CD14-positive monocyte (primary cell): ENCODE results near the gene PFDN4. TPM values are rescaled to one million over a fixed set of nuclear protein-coding genes. Genes with fewer than 3 reads are reported as not detected.

ENCODE experiments used
- DNase-seq, 3 donors: peaks; one replicate each; pipeline ENCODE4 v3.0.0-alpha.2; 2011 to 2022
- H2AFZ ChIP-seq: 2 replicates; pipeline ENCODE4 v1.6.0; 2012; ENCODE audit warnings: mild to moderate bottlenecking, low read depth, low read length, inconsistent platforms; ENCODE audit not compliant: insufficient read depth, poor library complexity, severe bottlenecking
- H3K27ac ChIP-seq, 2 donors: 1 replicate in 1 of 2; 2 replicates in 1 of 2; pipeline ENCODE4 v1.5.1; 2012 to 2013; ENCODE audit warnings: low read length in 2 of 2, control low read depth in 1 of 2, inconsistent platforms in 1 of 2, low read depth in 1 of 2, mild to moderate bottlenecking in 1 of 2
- H3K27me3 ChIP-seq, 2 donors: one replicate each; pipeline versions ENCODE4 v1.6.0 to v1.6.1; 2011 to 2013; ENCODE audit warnings: low read length in 2 of 2; ENCODE audit not compliant: control insufficient read depth in 2 of 2, insufficient read depth in 2 of 2
- H3K36me3 ChIP-seq, 2 donors: replicated peaks in 1 of 2; 1 replicate in 1 of 2; 2 replicates in 1 of 2; pipeline versions ENCODE4 v1.5.1 to v1.6.1; 2012 to 2013; ENCODE audit warnings: low read length in 2 of 2, control low read depth in 1 of 2, inconsistent platforms in 1 of 2, mild to moderate bottlenecking in 1 of 2; ENCODE audit not compliant: insufficient read depth in 2 of 2, control insufficient read depth in 1 of 2
- H3K4me1 ChIP-seq, 2 donors: 1 replicate in 1 of 2; 2 replicates in 1 of 2; pipeline versions ENCODE4 v1.5.1 to v1.6.1; 2012 to 2013; ENCODE audit warnings: low read length in 2 of 2, control low read depth in 1 of 2, inconsistent platforms in 1 of 2, mild to moderate bottlenecking in 1 of 2, moderate library complexity in 1 of 2; ENCODE audit not compliant: insufficient read depth in 2 of 2, control insufficient read depth in 1 of 2
- H3K4me2 ChIP-seq: replicated peaks from 2 replicates; pipeline ENCODE3; 2012; ENCODE audit warnings: low read length, moderate library complexity, mild to moderate bottlenecking; ENCODE audit not compliant: poor library complexity, severe bottlenecking; ENCODE audit errors: extremely low read depth
- H3K4me3 ChIP-seq, 3 experiments: fragments of 200-600 bp in 1 of 3; sonication (generic) in 1 of 3; replicated peaks in 1 of 3; 1 replicate in 2 of 3; 2 replicates in 1 of 3; pipeline ENCODE4 v1.5.1; 2011 to 2013; ENCODE audit warnings: low read length in 3 of 3, mild to moderate bottlenecking in 3 of 3, control low read depth in 2 of 3, low read depth in 2 of 3, inconsistent platforms in 1 of 3, moderate library complexity in 1 of 3
- H3K79me2 ChIP-seq: 2 replicates; pipeline ENCODE4 v1.6.0; 2012; ENCODE audit warnings: mild to moderate bottlenecking, control low read depth, inconsistent platforms, low read length, moderate library complexity; ENCODE audit not compliant: insufficient read depth
- H3K9ac ChIP-seq: 2 replicates; pipeline ENCODE4 v1.6.0; 2017; ENCODE audit warnings: low read length, mild to moderate bottlenecking; ENCODE audit not compliant: insufficient read depth, poor library complexity, severe bottlenecking
- H3K9me3 ChIP-seq, 2 donors: replicated peaks in 1 of 2; 1 replicate in 1 of 2; 2 replicates in 1 of 2; pipeline versions ENCODE4 v1.5.1 to v1.6.1; 2012 to 2013; ENCODE audit warnings: low read length in 2 of 2, control low read depth in 1 of 2; ENCODE audit not compliant: control insufficient read depth in 1 of 2, insufficient read depth in 1 of 2
- H4K20me1 ChIP-seq: 2 replicates; pipeline ENCODE4 v1.6.0; 2012; ENCODE audit warnings: mild to moderate bottlenecking, low read length, control low read depth, moderate library complexity; ENCODE audit not compliant: insufficient read depth
- H3K27ac Mint-ChIP-seq, 7 donors: one replicate each; pipeline ENCODE4 v1.8.0; 2020; ENCODE audit warnings: mild to moderate bottlenecking in 7 of 7, mixed read lengths in 7 of 7, moderate library complexity in 6 of 7, inconsistent platforms in 2 of 7
- H3K27me3 Mint-ChIP-seq, 3 donors: one replicate each; pipeline ENCODE4 v1.8.0; 2021 to 2022; ENCODE audit warnings: low read depth in 3 of 3, mild to moderate bottlenecking in 3 of 3, mixed read lengths in 3 of 3, moderate library complexity in 3 of 3, inconsistent platforms in 1 of 3
- H3K36me3 Mint-ChIP-seq, 2 donors: one replicate each; pipeline ENCODE4 v1.8.0; 2020; ENCODE audit warnings: mixed read lengths in 2 of 2, inconsistent platforms in 1 of 2, mild to moderate bottlenecking in 1 of 2
- H3K4me1 Mint-ChIP-seq: one replicate; pipeline ENCODE4 v1.8.0; 2020; ENCODE audit warnings: mild to moderate bottlenecking, mixed read lengths
- H3K4me3 Mint-ChIP-seq, 2 donors: one replicate each; pipeline ENCODE4 v1.8.0; 2020; ENCODE audit warnings: mild to moderate bottlenecking in 2 of 2, mixed read lengths in 2 of 2, moderate library complexity in 1 of 2
- H3K9me3 Mint-ChIP-seq, 7 donors: one replicate each; pipeline ENCODE4 v1.8.0; 2020 to 2022; ENCODE audit warnings: mixed read lengths in 7 of 7, mild to moderate bottlenecking in 6 of 7, moderate library complexity in 6 of 7, inconsistent platforms in 2 of 7
- WGBS: methylation state at CpG from one replicate; pipeline ENCODE4 v1.1.5; 2013; ENCODE audit warnings: missing lambda C conversion rate; ENCODE audit not compliant: insufficient coverage; 5-methylcytosine and 5-hydroxymethylcytosine counted together
- intact Hi-C, 2 donors: fragments of 100-400 bp; cut with micrococcal nuclease; formaldehyde crosslinking; loops; one replicate each; pipeline versions ENCODE4 v1.15.0 to v1.15.1; 2023
- polyA plus RNA-seq, 3 donors: library from polyadenylated mRNA; depleted of rRNA in 1 of 3; unstranded in 2 of 3; stranded (reverse) in 1 of 3; fragments of 300-500 nt in 2 of 3; fragments of >200 nt in 1 of 3; fragmentation: Illumina TruSeq in 2 of 3; gene quantifications; 1 replicate in 2 of 3; 2 replicates in 1 of 3; pipeline ENCODE4 v1.2.3, GENCODE V29; 2012 to 2021
- TF ChIP-seq, protein P1 (sequence below): fragments of 200-600 bp; IDR thresholded peaks from one replicate; pipeline ENCODE4 v1.8.0; 2022; ENCODE audit warnings: antibody characterized with exemption, mild to moderate bottlenecking

The PFDN4 gene
- polyA plus RNA-seq, 3 donors = 12.6 to 49.0 (median 32.1) TPM

DNA sequence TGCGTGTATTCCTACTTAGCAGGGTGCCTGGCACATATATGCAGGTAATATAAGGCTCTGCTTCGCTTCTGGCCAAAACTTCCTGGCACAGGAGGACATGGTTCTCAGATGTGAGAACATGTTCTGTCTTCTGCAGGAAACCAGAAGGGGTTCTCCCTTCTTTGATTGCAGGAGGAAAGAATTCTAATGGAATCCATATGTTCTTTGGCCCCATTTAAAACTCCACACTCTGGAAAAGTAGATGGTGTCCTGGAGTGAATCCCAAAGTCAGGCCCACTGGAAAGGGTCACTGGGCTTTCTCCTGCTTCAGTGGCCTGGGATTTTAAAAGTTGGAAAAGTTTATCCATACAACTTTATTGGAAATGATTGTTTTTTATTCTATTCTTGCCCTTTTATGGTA, 17.7 kb upstream of the PFDN4 start:
- H3K4me2 ChIP-seq = no peak overlapping the region
- Mint-ChIP-seq H3K27ac (no peak overlapping the region), H3K27me3 (peaks cover 2 to 4% (median 3%) of the 10 kb centered on the region in 3 donors), H3K4me1 (no peaks in the 10 kb centered on the region), H3K9me3 (no peaks in the 10 kb centered on the region), H3K36me3 (no peaks in the 10 kb centered on the region), H3K4me3 (no peak overlapping the region)
- H3K9me3 ChIP-seq = no peaks in the 10 kb centered on the region
- no peak for DNase-seq
- no peaks in the 10 kb centered on the region for H4K20me1 ChIP-seq
- H3K27me3 ChIP-seq = peaks cover 0 to under 1% of the 10 kb centered on the region in 2 donors
- H3K4me3 ChIP-seq = no peak overlapping the region
- intact Hi-C loops = no loop called here
- TF ChIP-seq, protein P1, sequence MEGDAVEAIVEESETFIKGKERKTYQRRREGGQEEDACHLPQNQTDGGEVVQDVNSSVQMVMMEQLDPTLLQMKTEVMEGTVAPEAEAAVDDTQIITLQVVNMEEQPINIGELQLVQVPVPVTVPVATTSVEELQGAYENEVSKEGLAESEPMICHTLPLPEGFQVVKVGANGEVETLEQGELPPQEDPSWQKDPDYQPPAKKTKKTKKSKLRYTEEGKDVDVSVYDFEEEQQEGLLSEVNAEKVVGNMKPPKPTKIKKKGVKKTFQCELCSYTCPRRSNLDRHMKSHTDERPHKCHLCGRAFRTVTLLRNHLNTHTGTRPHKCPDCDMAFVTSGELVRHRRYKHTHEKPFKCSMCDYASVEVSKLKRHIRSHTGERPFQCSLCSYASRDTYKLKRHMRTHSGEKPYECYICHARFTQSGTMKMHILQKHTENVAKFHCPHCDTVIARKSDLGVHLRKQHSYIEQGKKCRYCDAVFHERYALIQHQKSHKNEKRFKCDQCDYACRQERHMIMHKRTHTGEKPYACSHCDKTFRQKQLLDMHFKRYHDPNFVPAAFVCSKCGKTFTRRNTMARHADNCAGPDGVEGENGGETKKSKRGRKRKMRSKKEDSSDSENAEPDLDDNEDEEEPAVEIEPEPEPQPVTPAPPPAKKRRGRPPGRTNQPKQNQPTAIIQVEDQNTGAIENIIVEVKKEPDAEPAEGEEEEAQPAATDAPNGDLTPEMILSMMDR = no peak
- H3K9ac ChIP-seq = no peak overlapping the region
- H3K4me1 ChIP-seq = no peaks in the 10 kb centered on the region
- no peak overlapping the region for H3K27ac ChIP-seq
- no peaks in the 10 kb centered on the region for H3K79me2 ChIP-seq
- WGBS = 92% methylated on average over 2 of the region's 2 CpGs
- H2AFZ ChIP-seq = no peak overlapping the region
- no peaks in the 10 kb centered on the region for H3K36me3 ChIP-seq

DNA sequence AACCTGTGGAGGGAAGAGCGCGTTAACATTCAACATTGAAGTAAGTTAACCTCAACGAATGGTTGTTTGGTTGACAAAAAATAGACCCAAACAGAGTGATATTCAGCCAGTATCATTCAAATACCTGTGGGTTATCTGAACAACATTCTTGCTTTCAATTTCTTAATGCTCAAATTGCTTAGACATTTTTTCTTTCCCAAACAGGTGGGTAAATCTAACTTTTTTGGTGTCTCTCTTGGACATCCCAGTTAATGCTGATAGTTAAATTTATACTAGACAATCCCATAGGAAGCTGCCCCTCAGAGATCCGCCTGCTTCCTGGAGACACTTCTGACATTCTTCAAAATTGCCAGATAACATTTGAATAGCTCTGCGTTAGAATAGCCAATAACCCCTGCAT, 14.1 kb upstream of the PFDN4 start:
- Histone ChIP-seq H3K27me3 (no peaks in the 10 kb centered on the region), H3K79me2 (no peaks in the 10 kb centered on the region), H3K9ac (no peak overlapping the region), H3K4me3 (no peak overlapping the region), H4K20me1 (no peaks in the 10 kb centered on the region), H3K36me3 (no peaks in the 10 kb centered on the region), H2AFZ (no peak overlapping the region), H3K9me3 (no peaks in the 10 kb centered on the region), H3K4me1 (peaks cover 7 to 8% of the 10 kb centered on the region in 2 donors), H3K27ac (no peak overlapping the region), H3K4me2 (no peak overlapping the region)
- WGBS = no CpG with 5 or more reads among the region's 5 CpGs
- Mint-ChIP-seq H3K27ac (no peak overlapping the region), H3K9me3 (no peaks in the 10 kb centered on the region), H3K27me3 (no peaks in the 10 kb centered on the region), H3K36me3 (no peaks in the 10 kb centered on the region), H3K4me3 (no peak overlapping the region), H3K4me1 (peaks cover 8% of the 10 kb centered on the region)
- TF ChIP-seq, protein P1 = no peak
- DNase-seq = no peak
- intact Hi-C loops = no loop called here
